HEK293 (cell line): ENCODE data around the gene FKBP3.

Source experiments
- ZNF146 ChIP-seq: fragments of 450-650 bp; formaldehyde crosslinking; IDR thresholded peaks from 2 replicates; pipeline ENCODE4 v1.5.1; 2016; ENCODE audit warnings: missing biosample characterization, missing genetic modification characterization
- ZNF544 ChIP-seq: fragments of 450-650 bp; formaldehyde crosslinking; IDR thresholded peaks from 2 replicates; pipeline ENCODE4 v1.5.0; 2017; ENCODE audit warnings: missing biosample characterization, missing genetic modification characterization
- ZNF830 ChIP-seq: fragments of 450-650 bp; IDR thresholded peaks from 2 replicates; pipeline ENCODE4 v1.5.0; 2018; ENCODE audit warnings: missing biosample characterization, missing genetic modification characterization, low read depth, mild to moderate bottlenecking, moderate library complexity
- TF ChIP-seq, protein P1 (sequence below): fragments of 450-650 bp; formaldehyde crosslinking; IDR thresholded peaks from 2 replicates; pipeline ENCODE4 v1.5.1; 2016; ENCODE audit warnings: missing biosample characterization, missing genetic modification characterization
- TF ChIP-seq, protein P2 (sequence below): fragments of 450-650 bp; formaldehyde crosslinking; IDR thresholded peaks from 2 replicates; pipeline ENCODE4 v1.5.1; 2016; ENCODE audit warnings: missing biosample characterization, missing genetic modification characterization

DNA sequence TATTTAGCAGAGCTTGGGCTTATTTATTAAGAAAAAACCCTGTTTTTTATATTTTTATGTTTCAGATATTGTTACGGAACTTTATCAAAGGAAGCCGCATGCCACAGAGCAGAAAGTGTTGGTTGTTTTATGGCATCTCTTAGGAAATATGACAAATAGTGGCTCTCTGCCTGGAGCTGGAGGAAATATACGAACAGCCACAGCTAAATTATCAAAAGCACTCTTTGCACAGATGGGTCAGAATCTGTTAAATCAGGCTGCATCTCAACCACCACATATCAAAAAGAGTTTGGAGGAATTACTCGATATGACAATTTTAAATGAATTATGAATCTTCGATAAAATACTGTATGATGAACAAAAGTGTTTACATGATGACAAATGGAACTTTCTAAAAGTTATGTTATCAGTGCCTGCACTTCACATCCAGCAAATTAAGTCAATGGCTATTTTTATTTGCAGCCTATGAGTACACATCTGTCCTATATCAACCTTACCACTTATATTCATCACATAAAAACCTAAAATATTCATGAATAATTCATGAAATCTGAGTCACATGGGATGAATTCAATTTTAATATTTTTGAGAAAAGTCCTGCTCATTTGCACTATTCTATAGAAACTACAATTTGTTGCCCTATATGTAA lies 60.9 kb downstream of the FKBP3 start:
- TF ChIP-seq, protein P1, sequence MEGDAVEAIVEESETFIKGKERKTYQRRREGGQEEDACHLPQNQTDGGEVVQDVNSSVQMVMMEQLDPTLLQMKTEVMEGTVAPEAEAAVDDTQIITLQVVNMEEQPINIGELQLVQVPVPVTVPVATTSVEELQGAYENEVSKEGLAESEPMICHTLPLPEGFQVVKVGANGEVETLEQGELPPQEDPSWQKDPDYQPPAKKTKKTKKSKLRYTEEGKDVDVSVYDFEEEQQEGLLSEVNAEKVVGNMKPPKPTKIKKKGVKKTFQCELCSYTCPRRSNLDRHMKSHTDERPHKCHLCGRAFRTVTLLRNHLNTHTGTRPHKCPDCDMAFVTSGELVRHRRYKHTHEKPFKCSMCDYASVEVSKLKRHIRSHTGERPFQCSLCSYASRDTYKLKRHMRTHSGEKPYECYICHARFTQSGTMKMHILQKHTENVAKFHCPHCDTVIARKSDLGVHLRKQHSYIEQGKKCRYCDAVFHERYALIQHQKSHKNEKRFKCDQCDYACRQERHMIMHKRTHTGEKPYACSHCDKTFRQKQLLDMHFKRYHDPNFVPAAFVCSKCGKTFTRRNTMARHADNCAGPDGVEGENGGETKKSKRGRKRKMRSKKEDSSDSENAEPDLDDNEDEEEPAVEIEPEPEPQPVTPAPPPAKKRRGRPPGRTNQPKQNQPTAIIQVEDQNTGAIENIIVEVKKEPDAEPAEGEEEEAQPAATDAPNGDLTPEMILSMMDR (tag by site-specific recombination) = no peak
- no peak for TF ChIP-seq ZNF146 (tag by site-specific recombination)
- no peak for TF ChIP-seq ZNF830 (tag by site-specific recombination)
- no peak for TF ChIP-seq ZNF544 (tag by site-specific recombination)
- TF ChIP-seq, protein P2, sequence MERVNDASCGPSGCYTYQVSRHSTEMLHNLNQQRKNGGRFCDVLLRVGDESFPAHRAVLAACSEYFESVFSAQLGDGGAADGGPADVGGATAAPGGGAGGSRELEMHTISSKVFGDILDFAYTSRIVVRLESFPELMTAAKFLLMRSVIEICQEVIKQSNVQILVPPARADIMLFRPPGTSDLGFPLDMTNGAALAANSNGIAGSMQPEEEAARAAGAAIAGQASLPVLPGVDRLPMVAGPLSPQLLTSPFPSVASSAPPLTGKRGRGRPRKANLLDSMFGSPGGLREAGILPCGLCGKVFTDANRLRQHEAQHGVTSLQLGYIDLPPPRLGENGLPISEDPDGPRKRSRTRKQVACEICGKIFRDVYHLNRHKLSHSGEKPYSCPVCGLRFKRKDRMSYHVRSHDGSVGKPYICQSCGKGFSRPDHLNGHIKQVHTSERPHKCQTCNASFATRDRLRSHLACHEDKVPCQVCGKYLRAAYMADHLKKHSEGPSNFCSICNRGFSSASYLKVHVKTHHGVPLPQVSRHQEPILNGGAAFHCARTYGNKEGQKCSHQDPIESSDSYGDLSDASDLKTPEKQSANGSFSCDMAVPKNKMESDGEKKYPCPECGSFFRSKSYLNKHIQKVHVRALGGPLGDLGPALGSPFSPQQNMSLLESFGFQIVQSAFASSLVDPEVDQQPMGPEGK (tag by site-specific recombination) = no peak
